ENCODE results near the gene F13A1.

F13A1 gene

GRCh38 chr6:6248651-6249050, 71.8 kb downstream of the F13A1 start:
- H3K9me3 ChIP-seq (ENCODE audit: low read length), result no peaks in the 10 kb centered on the region
- H4K20me1 ChIP-seq (ENCODE audit: insufficient read depth, low read length), result no peaks in the 10 kb centered on the region
- no peaks in the 10 kb centered on the region for H3F3A ChIP-seq (ENCODE audit: insufficient read depth, low read length)
- no peak for TF ChIP-seq CTCF (IDR thresholded peaks at IDR 0.05; ENCODE audit: low read length)
- TF ChIP-seq EZH2 (IDR thresholded peaks at IDR 0.05; ENCODE audit: borderline replicate concordance, low read length), result no peak
- H3K4me1 ChIP-seq (ENCODE audit: insufficient read depth, low read length, severe bottlenecking), result peaks cover 40% of the 10 kb centered on the region
- H3K4me3 ChIP-seq (ENCODE audit: low read depth, low read length, poor library complexity, severe bottlenecking), result no peak overlapping the region
- H3K4me2 ChIP-seq (ENCODE audit: low read length), result no peak overlapping the region
- no peak overlapping the region for H3K27ac ChIP-seq (ENCODE audit: low read depth, low read length, poor library complexity, severe bottlenecking)
- H3K9me2 ChIP-seq (ENCODE audit: low read depth, low read length), result no peaks in the 10 kb centered on the region
- no peaks in the 10 kb centered on the region for H3K27me3 ChIP-seq (ENCODE audit: insufficient read depth, low read length)
- no peak overlapping the region for H2AFZ ChIP-seq (ENCODE audit: low read length)
- H3K9ac ChIP-seq (ENCODE audit: low read length), result no peak overlapping the region
- H3K36me3 ChIP-seq (ENCODE audit: insufficient read depth, low read length), result no peaks in the 10 kb centered on the region
- no peaks in the 10 kb centered on the region for H3K79me2 ChIP-seq (ENCODE audit: insufficient read depth, low read length)

GRCh38 chr6:6246544-6246943, 73.9 kb downstream of the F13A1 start:
- H3K9ac ChIP-seq (ENCODE audit: low read length), result no peak overlapping the region
- peak overlapping the region; percentile 82 for H2AFZ ChIP-seq (ENCODE audit: low read length)
- H3K4me3 ChIP-seq (ENCODE audit: low read depth, low read length, poor library complexity, severe bottlenecking), result no peak overlapping the region

GRCh38 chr6:6244624-6245023, 75.8 kb downstream of the F13A1 start:
- Histone ChIP-seq H3K4me3 (ENCODE audit: low read depth, low read length, poor library complexity, severe bottlenecking) (no peak overlapping the region), H3K27me3 (ENCODE audit: insufficient read depth, low read length) (no peaks in the 10 kb centered on the region), H3K27ac (ENCODE audit: low read depth, low read length, poor library complexity, severe bottlenecking) (no peak overlapping the region), H3F3A (ENCODE audit: insufficient read depth, low read length) (no peaks in the 10 kb centered on the region), H4K20me1 (ENCODE audit: insufficient read depth, low read length) (no peaks in the 10 kb centered on the region), H3K9me3 (ENCODE audit: low read length) (no peaks in the 10 kb centered on the region), H2AFZ (ENCODE audit: low read length) (no peak overlapping the region), H3K4me2 (ENCODE audit: low read length) (no peak overlapping the region), H3K9ac (ENCODE audit: low read length) (no peak overlapping the region), H3K36me3 (ENCODE audit: insufficient read depth, low read length) (no peaks in the 10 kb centered on the region), H3K4me1 (ENCODE audit: insufficient read depth, low read length, severe bottlenecking) (peaks cover 29% of the 10 kb centered on the region), H3K9me2 (ENCODE audit: low read depth, low read length) (no peaks in the 10 kb centered on the region), H3K79me2 (ENCODE audit: insufficient read depth, low read length) (no peaks in the 10 kb centered on the region)
- TF ChIP-seq EZH2 (IDR thresholded peaks at IDR 0.05; ENCODE audit: borderline replicate concordance, low read length) (no peak), CTCF (IDR thresholded peaks at IDR 0.05; ENCODE audit: low read length) (no peak)

More at GRCh38 chr6:6246544-6246943, 73.9 kb downstream of the F13A1 start:
- H3K36me3 ChIP-seq (ENCODE audit: insufficient read depth, low read length), result no peaks in the 10 kb centered on the region
- TF ChIP-seq EZH2 (IDR thresholded peaks at IDR 0.05; ENCODE audit: borderline replicate concordance, low read length) (no peak), CTCF (IDR thresholded peaks at IDR 0.05; ENCODE audit: low read length) (no peak)
- H4K20me1 ChIP-seq (ENCODE audit: insufficient read depth, low read length), result no peaks in the 10 kb centered on the region
- no peaks in the 10 kb centered on the region for H3K9me2 ChIP-seq (ENCODE audit: low read depth, low read length)
- H3K4me1 ChIP-seq (ENCODE audit: insufficient read depth, low read length, severe bottlenecking), result peaks cover 38% of the 10 kb centered on the region
- H3K9me3 ChIP-seq (ENCODE audit: low read length), result no peaks in the 10 kb centered on the region
- peak overlapping the region; percentile 33 for H3K4me2 ChIP-seq (ENCODE audit: low read length)
- no peaks in the 10 kb centered on the region for H3K27me3 ChIP-seq (ENCODE audit: insufficient read depth, low read length)
- H3K27ac ChIP-seq (ENCODE audit: low read depth, low read length, poor library complexity, severe bottlenecking), result peak overlapping the region; percentile 11
- H3K79me2 ChIP-seq (ENCODE audit: insufficient read depth, low read length), result no peaks in the 10 kb centered on the region
- H3F3A ChIP-seq (ENCODE audit: insufficient read depth, low read length), result no peaks in the 10 kb centered on the region

Measured in OCI-LY1 (cell line).